ENCODE measurements around the gene MOB3B.

The MOB3B gene

GRCh38 chr9:27367921-27368315, 161.7 kb downstream of the MOB3B start:
- peak in 1 of 42 donors; percentile 23 for DNase-seq
- intact Hi-C loops (cut with DNase I), result no loop called here

- peak in 1 of 42 donors; percentile 24 for DNase-seq
- intact Hi-C loops (cut with DNase I), result no loop called here
These were observed 162.3 kb downstream of the MOB3B start for GRCh38 chr9:27367175-27367798.

GRCh38 chr9:27365707-27366376, 163.8 kb downstream of the MOB3B start:
- no peak for DNase-seq
- intact Hi-C loops (cut with DNase I), result no loop called here

GRCh38 chr9:27362447-27363210, 167.0 kb downstream of the MOB3B start:
- DNase-seq, result no peak
- intact Hi-C loops (cut with DNase I), result no loop called here

- intact Hi-C loops (cut with DNase I), result no loop called here
These were observed 168.1 kb downstream of the MOB3B start for GRCh38 chr9:27361492-27361891.

GRCh38 chr9:27359763-27360162, 169.9 kb downstream of the MOB3B start:
- intact Hi-C loops (cut with DNase I), result no loop called here
- no peak for DNase-seq

More at GRCh38 chr9:27361492-27361891, 168.1 kb downstream of the MOB3B start:
- DNase-seq, result no peak

GRCh38 chr9:27358007-27358406, 171.6 kb downstream of the MOB3B start:
- intact Hi-C loops (cut with DNase I), result no loop called here

GRCh38 chr9:27356446-27356845, 173.2 kb downstream of the MOB3B start:
- intact Hi-C loops (cut with DNase I), result no loop called here
- peak in 1 of 42 donors; percentile 20 for DNase-seq

More at GRCh38 chr9:27358007-27358406, 171.6 kb downstream of the MOB3B start:
- no peak for DNase-seq

- intact Hi-C loops (cut with DNase I), result no loop called here
- peak in 1 of 42 donors; percentile 26 for DNase-seq
These were observed 174.4 kb downstream of the MOB3B start for GRCh38 chr9:27355166-27355565.

- intact Hi-C loops (cut with DNase I), result loop anchor here (5.0 kb wide), 1 partner anchor 174 kb away; the partner anchor contains the start of gene MOB3B
- peak; percentile 69 to 96 (median 89) for DNase-seq
These were observed 176.0 kb downstream of the MOB3B start for GRCh38 chr9:27353474-27354229.

- intact Hi-C loops (cut with DNase I), result loop anchor here (5.0 kb wide), 1 partner anchor 174 kb away; the partner anchor contains the start of gene MOB3B
- no peak for DNase-seq
These were observed 176.5 kb downstream of the MOB3B start for GRCh38 chr9:27353166-27353473.

GRCh38 chr9:27352457-27353165, 177.0 kb downstream of the MOB3B start:
- intact Hi-C loops (cut with DNase I), result loop anchor here (5.0 kb wide), 1 partner anchor 175 kb away; the partner anchor contains the start of gene MOB3B
- peak in 2 of 42 donors; percentile 36 to 56 for DNase-seq

GRCh38 chr9:27351438-27351837, 178.2 kb downstream of the MOB3B start:
- intact Hi-C loops (cut with DNase I), result loop anchor here (5.0 kb wide), 1 partner anchor 176 kb away; the partner anchor contains the start of gene MOB3B
- DNase-seq, result peak; percentile 55 to 95 (median 88)

GRCh38 chr9:27350382-27350976, 179.1 kb downstream of the MOB3B start:
- intact Hi-C loops (cut with DNase I), result loop anchor here (5.0 kb wide), 1 partner anchor 177 kb away; the partner anchor contains the start of gene MOB3B
- peak in 1 of 42 donors; percentile 12 for DNase-seq

- intact Hi-C loops (cut with DNase I), result loop anchor here (5.0 kb wide), 1 partner anchor 178 kb away; the partner anchor contains the start of gene MOB3B
- DNase-seq, result peak in 2 of 42 donors; percentile 7 to 10
These were observed 179.9 kb downstream of the MOB3B start for GRCh38 chr9:27349698-27350080.

GRCh38 chr9:27348785-27349697, 180.6 kb downstream of the MOB3B start:
- DNase-seq, result peak in 1 of 42 donors; percentile 8
- intact Hi-C loops (cut with DNase I), result no loop called here

- intact Hi-C loops (cut with DNase I), result no loop called here
- no peak for DNase-seq
These were observed 181.7 kb downstream of the MOB3B start for GRCh38 chr9:27347889-27348288.

Data from head of caudate nucleus (tissue), 42 donors.